Measurements from ENCODE around the gene PRR5L. TPM values are rescaled to one million over a fixed set of nuclear protein-coding genes. Genes with fewer than 3 reads are reported as not detected.

Gene PRR5L
- total and polyA plus RNA-seq, 2 experiments from 2014 or later = 3.1 to 7.5 TPM

DNA sequence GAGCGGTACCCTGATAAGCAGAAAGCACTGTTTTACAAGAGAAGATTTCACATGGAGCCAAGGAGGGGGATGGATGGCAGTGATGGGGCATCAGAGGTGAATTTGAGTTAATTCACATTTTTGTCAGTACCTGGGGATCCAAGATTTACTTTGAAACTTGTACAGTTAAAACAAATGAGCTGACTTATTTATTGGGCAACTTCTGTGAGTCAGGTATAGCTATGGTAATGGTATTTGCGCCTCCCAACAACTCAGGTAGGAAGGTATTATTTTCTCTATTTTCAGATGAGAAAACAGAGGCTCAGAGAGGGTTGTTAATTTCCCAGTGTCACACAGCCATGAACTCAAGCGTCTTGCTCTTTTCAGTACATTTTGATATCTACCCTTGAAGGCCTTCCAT lies 83.6 kb downstream of the PRR5L start:
- WGBS (ENCODE audit: low lambda C conversion rate, missing lambda C conversion rate) = 97% methylated on average over 3 of the region's 3 CpGs
- no peak for DNase-seq (ENCODE audit: low spot score)
- TF ChIP-seq, protein P1, sequence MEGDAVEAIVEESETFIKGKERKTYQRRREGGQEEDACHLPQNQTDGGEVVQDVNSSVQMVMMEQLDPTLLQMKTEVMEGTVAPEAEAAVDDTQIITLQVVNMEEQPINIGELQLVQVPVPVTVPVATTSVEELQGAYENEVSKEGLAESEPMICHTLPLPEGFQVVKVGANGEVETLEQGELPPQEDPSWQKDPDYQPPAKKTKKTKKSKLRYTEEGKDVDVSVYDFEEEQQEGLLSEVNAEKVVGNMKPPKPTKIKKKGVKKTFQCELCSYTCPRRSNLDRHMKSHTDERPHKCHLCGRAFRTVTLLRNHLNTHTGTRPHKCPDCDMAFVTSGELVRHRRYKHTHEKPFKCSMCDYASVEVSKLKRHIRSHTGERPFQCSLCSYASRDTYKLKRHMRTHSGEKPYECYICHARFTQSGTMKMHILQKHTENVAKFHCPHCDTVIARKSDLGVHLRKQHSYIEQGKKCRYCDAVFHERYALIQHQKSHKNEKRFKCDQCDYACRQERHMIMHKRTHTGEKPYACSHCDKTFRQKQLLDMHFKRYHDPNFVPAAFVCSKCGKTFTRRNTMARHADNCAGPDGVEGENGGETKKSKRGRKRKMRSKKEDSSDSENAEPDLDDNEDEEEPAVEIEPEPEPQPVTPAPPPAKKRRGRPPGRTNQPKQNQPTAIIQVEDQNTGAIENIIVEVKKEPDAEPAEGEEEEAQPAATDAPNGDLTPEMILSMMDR (IDR thresholded peaks at IDR 0.05; ENCODE audit: poor library complexity) = no peak
- TF ChIP-seq EZH2phosphoT487 (IDR thresholded peaks at IDR 0.05; ENCODE audit: low read depth, severe bottlenecking, unreplicated experiment) (no peak), EZH2 (IDR thresholded peaks at IDR 0.05; ENCODE audit: borderline replicate concordance) (no peak)
- no peaks in the 10 kb centered on the region for H4K20me1 ChIP-seq (ENCODE audit: insufficient read depth, poor library complexity, severe bottlenecking)
- no peak overlapping the region for H3K4me3 ChIP-seq
- H3K4me2 ChIP-seq = no peak overlapping the region
- H3K36me3 ChIP-seq (replicated peaks; ENCODE audit: insufficient read depth, low read depth) = no peaks in the 10 kb centered on the region
- no peaks in the 10 kb centered on the region for H3K9me3 ChIP-seq (ENCODE audit: low read depth)
- no peak overlapping the region for H2AFZ ChIP-seq
- no peaks in the 10 kb centered on the region for H3K9me2 ChIP-seq (replicated peaks; ENCODE audit: insufficient read depth)
- no peaks in the 10 kb centered on the region for H3K79me2 ChIP-seq
- no peak overlapping the region for H3K27ac ChIP-seq
- H3K27me3 ChIP-seq = peaks cover 45% of the 10 kb centered on the region
- H3K4me1 ChIP-seq (ENCODE audit: insufficient read depth) = peaks cover 10% of the 10 kb centered on the region

DNA sequence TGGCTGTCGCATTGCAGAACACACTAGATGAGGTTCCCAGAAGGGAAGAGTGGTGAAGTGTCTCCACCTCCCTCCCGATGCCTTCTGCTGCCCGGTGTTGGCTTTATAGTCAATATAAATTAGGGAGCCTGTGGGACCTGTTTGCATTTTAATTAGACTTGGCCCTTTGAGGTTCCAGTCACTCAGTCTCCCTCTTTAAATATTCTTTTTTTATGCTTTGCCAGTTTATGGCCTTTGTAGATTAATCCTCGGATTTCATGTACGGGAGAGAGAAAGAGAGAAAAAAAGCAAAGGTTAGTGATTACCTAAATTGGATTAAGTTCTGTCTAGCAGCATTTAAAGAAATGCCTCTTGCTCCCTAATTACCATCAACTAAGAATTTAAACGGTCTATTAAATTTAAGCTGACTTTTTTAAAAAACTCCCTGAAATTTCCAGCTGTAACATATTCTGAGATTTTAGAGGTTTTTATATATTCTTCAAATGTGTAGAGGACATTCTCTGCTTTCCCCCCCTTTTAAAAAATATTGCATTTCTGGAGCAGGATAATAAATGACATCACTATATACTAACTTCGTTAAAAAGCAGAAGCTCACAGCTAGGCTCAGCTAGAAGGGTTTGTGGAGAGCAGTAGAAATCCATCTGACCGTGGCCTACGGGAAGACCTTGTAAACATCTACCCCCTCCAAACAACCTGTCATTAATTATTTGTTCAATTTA lies 84.4 kb downstream of the PRR5L start:
- H3K9me2 ChIP-seq (replicated peaks; ENCODE audit: insufficient read depth) = no peaks in the 10 kb centered on the region
- H3K9me3 ChIP-seq (ENCODE audit: low read depth) = no peaks in the 10 kb centered on the region
- no peak overlapping the region for H2AFZ ChIP-seq
- TF ChIP-seq EZH2phosphoT487 (IDR thresholded peaks at IDR 0.05; ENCODE audit: low read depth, severe bottlenecking, unreplicated experiment) (no peak), EZH2 (IDR thresholded peaks at IDR 0.05; ENCODE audit: borderline replicate concordance) (no peak)
- TF ChIP-seq, protein P1 (IDR thresholded peaks at IDR 0.05; ENCODE audit: poor library complexity) = no peak
- H4K20me1 ChIP-seq (ENCODE audit: insufficient read depth, poor library complexity, severe bottlenecking) = no peaks in the 10 kb centered on the region
- no peak overlapping the region for H3K27ac ChIP-seq
- peaks cover 10% of the 10 kb centered on the region for H3K4me1 ChIP-seq (ENCODE audit: insufficient read depth)
- peaks cover 39% of the 10 kb centered on the region for H3K27me3 ChIP-seq
- no peaks in the 10 kb centered on the region for H3K36me3 ChIP-seq (replicated peaks; ENCODE audit: insufficient read depth, low read depth)
- no peak overlapping the region for H3K4me3 ChIP-seq
- no peaks in the 10 kb centered on the region for H3K79me2 ChIP-seq
- no peak overlapping the region for H3K4me2 ChIP-seq
- WGBS (ENCODE audit: low lambda C conversion rate, missing lambda C conversion rate) = 73% methylated on average over 9 of the region's 9 CpGs
- DNase-seq (ENCODE audit: low spot score) = no peak

DNA sequence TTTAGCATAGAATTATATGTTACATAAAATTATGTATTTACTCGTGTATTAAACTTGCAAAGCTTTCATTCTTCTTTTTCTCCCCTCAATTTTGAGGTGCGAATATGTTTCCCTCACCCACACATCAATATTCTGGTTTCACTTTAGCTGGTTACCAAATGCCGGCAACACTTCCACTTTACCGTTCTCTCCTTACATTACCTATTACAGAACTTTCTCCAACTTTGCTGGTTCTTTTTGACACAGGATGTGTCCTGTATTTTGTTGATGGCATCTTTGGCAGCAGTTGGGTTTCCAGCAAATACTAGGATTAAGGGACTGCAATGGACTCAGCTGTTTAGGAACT lies 84.9 kb downstream of the PRR5L start:
- H4K20me1 ChIP-seq (ENCODE audit: insufficient read depth, poor library complexity, severe bottlenecking) = no peaks in the 10 kb centered on the region
- no peak overlapping the region for H3K27ac ChIP-seq
- no peak for DNase-seq (ENCODE audit: low spot score)
- H3K9me3 ChIP-seq (ENCODE audit: low read depth) = no peaks in the 10 kb centered on the region
- TF ChIP-seq EZH2phosphoT487 (IDR thresholded peaks at IDR 0.05; ENCODE audit: low read depth, severe bottlenecking, unreplicated experiment) = no peak
- TF ChIP-seq, protein P1 (IDR thresholded peaks at IDR 0.05; ENCODE audit: poor library complexity) = no peak
- no peak for TF ChIP-seq EZH2 (IDR thresholded peaks at IDR 0.05; ENCODE audit: borderline replicate concordance)
- no peaks in the 10 kb centered on the region for H3K9me2 ChIP-seq (replicated peaks; ENCODE audit: insufficient read depth)
- no peaks in the 10 kb centered on the region for H3K79me2 ChIP-seq
- H3K4me3 ChIP-seq = no peak overlapping the region
- no peak overlapping the region for H2AFZ ChIP-seq
- H3K36me3 ChIP-seq (replicated peaks; ENCODE audit: insufficient read depth, low read depth) = no peaks in the 10 kb centered on the region
- WGBS (ENCODE audit: low lambda C conversion rate, missing lambda C conversion rate) = 91% methylated on average over 4 of the region's 4 CpGs
- peaks cover 10% of the 10 kb centered on the region for H3K4me1 ChIP-seq (ENCODE audit: insufficient read depth)
- no peak overlapping the region for H3K4me2 ChIP-seq
- H3K27me3 ChIP-seq = peaks cover 34% of the 10 kb centered on the region
